Activated CD8-positive, alpha-beta memory T cell treated with anti-CD3 and anti-CD28 coated beads, Interleukin-2, amount 50 U/mL, for 24 hours (primary cell): ENCODE measurements around the gene DHFR2.
"Not testable (repeated sequence)": the region's sequence is repeated elsewhere in the genome, so short reads cannot be mapped to it uniquely, and the experiment has no call there.

ENCODE experiments used
- DNase-seq: peaks from one replicate; pipeline ENCODE4 v3.0.0-alpha.2; 2020; ENCODE audit errors: extremely low read depth

The DHFR2 gene

GRCh38 chr3:94065819-94066480, 3.2 kb upstream of the DHFR2 start:
- DNase-seq, result no peak

GRCh38 chr3:94065122-94065521, 2.4 kb upstream of the DHFR2 start:
- DNase-seq, result no peak

DNA sequence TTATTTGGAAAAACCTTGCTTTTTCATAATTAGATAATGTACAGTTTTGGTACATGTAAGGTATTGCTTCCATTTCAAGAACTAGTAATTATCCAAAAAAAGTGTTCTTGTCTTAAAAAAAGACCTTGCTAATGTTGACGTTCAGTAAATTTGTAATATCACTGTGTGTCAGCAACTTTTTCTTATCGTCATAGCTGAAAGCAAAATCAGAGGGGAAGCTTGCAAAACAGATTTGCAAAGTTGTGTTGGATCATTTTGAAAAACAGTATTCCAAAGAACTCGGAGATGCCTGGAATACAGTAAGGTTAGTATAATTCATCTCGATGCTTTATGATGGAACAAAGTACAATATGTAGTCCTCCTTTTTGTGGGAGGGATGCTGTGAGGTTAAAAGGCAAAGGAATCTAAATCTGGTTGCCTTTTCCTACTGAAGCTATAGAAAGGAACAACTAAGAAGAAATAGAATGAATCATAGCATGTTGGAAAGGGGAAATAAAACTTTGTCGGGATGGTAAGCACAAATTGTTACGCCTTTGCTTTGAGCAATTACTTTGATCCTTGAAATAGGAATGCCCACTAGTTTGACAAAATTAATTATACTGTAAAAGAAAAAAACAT, 1.6 kb upstream of the DHFR2 start:
- DNase-seq, result no peak

- no peak for DNase-seq
Observed at GRCh38 chr3:94063496-94064119, 892 bp upstream of the DHFR2 start.

DNA sequence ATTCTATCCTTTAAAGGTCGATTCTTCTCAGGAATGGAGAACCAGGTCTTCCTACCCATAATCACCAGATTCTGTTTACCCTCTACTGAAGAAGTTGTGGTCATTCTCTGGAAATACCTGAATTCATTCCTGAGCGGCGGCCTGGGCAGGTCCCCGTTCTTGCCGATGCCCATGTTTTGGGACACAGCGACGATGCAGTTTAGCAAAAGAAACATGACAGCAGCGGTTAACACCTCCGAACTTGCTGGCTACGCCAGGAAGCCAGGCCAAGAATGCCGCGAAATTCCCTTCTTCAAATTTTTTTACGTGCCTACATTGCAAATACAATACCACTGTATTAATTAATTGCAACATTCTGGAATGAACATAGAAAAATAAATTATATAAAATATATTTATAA, 1.4 kb downstream of the DHFR2 start:
- no peak for DNase-seq

GRCh38 chr3:94050546-94050945, 12.2 kb downstream of the DHFR2 start:
- no peak for DNase-seq

GRCh38 chr3:94049267-94049666, 13.4 kb downstream of the DHFR2 start:
- no peak for DNase-seq

- no peak for DNase-seq
Observed at GRCh38 chr3:94046533-94046932, 16.2 kb downstream of the DHFR2 start.

- DNase-seq, result not testable (repeated sequence)
Observed at GRCh38 chr3:94044100-94044936, 18.4 kb downstream of the DHFR2 start.

DNA sequence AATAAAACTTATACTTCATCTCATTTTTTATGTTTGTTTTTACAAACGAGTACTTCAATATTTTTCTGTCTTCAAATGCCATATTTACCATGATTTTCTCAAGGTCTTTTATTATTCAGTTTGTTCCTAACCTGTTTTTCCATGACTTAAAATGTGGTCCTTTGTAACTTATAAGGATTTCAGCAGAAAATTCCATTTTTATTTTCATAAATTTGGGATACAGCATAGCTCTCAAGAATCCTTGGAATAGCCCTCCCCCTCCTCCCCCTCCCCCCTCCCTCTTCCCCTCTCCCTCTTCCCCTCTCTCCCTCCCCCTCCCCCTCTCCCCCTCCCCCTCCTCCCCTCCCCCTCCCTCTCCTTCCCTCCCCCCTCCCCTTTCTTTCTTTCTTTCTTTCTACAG, 19.4 kb downstream of the DHFR2 start:
- no peak for DNase-seq

GRCh38 chr3:94036909-94037507, 25.7 kb downstream of the DHFR2 start:
- no peak for DNase-seq

- DNase-seq, result no peak
Observed at GRCh38 chr3:94028093-94028837, 34.5 kb downstream of the DHFR2 start, which contains the start of gene STX19. Gene STX19, minus strand, starts transcription at chr3:94028597. Its CDS starts 13,328 bp downstream, at chr3:94015269.

DNA sequence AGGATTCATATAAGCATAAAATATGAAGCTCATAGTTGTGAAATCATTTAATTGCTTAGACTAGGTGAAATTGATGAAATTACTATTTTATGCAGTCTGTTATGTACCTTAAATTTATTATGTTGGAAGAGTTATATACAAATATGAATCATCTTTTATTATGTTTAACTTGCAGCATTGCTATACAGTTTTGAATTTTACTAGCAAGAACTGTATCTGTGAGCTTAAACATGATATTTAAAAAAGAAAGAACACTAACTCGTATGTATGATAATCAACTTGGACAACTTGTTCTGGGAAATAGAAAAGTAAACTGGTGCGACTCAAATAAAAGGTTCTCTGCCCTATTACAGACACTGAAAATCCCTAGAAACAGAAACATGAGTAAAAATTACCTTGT, 36.1 kb downstream of the DHFR2 start:
- DNase-seq, result no peak

GRCh38 chr3:94024385-94024784, 38.3 kb downstream of the DHFR2 start:
- no peak for DNase-seq

DNA sequence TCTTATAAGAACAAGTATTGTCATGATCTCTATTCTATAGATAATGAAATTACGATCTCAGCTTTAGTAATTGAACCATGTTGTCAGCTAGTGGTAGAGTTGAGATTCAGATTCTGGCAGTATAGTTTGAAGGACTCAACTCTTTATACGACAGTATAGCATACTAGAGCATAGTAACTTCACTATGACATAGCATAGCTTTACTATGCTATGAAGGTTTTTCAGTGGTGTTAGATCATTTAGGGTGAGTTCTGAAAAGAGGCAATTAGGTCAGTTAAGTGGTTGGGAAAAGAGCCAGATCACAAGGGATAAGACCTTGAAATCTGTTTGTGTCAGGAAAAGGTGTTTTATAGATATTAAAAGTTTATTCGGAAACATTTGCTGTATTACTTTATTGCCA, 42.4 kb downstream of the DHFR2 start:
- no peak for DNase-seq

- DNase-seq, result no peak
Observed at GRCh38 chr3:94019659-94020058, 43.1 kb downstream of the DHFR2 start.

- no peak for DNase-seq
Observed at GRCh38 chr3:94015025-94015424, 47.7 kb downstream of the DHFR2 start.

DNA sequence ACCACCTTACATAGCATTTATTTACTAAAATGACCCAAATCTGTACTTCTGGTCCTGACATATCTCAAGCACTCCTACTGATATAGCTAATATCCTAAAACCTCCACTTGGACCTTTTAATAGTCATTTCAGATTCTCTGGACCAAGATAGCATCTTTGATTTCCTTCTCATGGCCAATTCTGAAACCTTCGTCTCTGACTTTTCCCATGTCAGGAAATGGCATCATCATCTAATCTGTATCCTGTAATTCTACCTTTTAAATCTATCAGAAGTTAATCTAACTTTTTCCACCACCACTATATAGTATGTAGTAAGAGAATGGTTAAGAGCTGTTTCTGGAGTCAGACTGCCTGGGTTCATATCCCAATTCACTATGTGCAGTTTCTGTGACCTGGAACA, 50.5 kb downstream of the DHFR2 start:
- DNase-seq, result no peak

DNA sequence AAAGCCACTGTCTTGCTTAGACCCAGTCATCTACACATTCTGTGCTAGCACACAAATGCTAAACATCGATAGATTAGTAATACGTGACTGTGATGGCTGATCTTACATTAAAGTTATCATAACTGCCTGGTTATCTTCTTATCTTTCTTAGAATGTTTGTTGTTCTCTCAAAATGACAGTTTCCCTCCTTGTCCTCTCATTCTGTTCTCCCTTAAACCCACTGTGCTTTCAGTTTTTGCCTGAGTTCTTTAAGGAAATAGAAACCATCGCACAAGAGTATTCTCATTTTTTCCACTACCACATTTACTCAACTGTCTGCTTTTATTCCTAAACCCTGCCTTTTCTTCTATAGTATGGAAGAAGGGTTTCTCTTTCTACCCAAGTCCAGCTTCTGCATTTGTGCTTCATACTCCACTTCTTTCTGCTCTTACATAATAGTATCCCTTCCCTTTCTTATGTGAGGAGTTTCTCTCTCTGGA, 51.4 kb downstream of the DHFR2 start:
- DNase-seq, result no peak

DNA sequence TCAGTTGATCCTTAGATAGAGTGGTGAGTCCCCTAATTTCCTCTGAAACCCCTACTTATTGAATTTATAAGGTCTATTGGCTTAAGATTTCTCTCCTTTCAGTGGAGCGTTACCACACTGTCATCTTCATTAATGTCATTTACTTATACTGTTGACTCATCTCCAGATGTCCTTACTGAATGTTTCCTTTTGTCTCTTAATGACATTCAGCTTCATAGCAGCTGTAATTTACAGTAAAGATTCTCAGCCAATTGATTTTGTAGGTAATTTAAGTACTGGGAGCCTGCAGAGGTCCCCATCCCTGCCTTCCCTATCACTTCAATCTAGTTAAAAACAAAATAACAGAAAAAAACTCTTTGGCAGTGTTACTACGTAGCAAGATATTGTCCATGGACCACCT, 53.1 kb downstream of the DHFR2 start:
- DNase-seq, result no peak

DNA sequence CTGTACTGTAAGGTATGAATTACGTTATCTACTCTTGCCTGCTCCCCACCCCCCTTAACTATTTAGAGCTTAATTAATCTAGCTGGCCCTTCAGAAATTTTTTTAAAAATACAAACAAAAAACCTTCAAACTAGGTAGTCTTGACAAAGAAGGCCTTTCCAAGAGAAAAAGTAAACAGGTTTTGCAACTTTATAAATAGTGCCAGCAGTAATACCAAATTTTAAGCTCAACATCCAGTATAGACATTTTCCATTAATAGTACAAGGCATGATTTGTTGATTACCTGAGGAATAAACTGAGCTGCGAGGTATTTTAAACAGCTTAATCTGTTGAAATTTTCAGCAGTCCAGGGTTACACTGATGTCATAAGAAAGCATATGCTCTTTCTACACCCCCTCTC, 54.5 kb downstream of the DHFR2 start:
- no peak for DNase-seq
